ENCODE data around the gene CPLX1.
"Not testable (repeated sequence)": the region's sequence is repeated elsewhere in the genome, so short reads cannot be mapped to it uniquely, and the experiment has no call there.

CPLX1 gene

DNA sequence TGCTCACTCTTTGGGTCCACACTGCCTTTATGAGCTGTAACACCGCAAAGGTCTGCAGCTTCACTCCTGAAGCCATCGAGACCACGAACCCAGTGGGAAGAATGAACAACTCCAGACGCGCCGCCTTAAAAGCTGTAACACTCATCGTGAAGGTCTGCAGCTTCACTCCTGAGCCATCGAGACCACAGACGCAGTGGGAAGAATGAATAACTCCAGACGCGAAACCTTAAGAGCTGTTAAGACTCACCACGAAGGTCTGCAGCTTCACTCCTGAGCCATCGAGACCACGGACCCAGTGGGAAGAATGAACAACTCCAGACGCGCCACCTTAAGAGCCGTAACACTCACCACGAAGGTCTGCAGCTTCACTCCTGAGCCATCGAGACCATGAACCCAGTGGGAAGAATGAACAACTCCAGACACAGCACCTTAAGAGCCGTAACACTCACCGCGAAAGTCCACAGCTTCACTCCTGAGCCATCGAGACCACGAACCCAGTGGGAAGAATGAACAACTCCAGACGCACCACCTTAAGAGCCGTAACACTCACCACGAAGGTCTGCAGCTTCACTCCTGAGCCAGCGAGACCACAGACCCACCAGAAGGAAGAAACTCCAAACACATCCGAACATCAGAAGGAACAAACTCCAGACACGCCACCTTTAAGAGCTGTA, 51.4 kb downstream of the CPLX1 start:
- DNase-seq, result not testable (repeated sequence)

DNA sequence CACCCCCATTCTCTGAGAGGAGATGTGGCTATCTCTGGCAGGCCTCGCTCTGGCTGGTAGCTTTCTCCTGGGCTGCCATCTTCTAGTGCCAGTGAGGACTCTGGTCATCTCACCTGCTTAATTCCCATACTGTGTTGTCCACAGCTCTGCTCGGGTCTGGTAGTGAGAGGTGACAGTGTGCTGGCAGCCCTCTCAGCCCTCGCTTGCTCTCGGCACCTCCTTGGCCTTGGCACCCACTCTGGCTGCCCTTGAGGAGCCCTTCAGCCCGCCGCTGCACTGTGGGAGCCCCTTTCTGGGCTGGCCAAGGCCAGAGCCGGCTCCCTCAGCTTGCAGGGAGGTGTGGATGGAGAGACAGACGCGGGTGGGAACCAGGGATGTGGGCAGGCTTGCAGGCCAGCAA, 52.7 kb downstream of the CPLX1 start:
- DNase-seq, result no peak

DNA sequence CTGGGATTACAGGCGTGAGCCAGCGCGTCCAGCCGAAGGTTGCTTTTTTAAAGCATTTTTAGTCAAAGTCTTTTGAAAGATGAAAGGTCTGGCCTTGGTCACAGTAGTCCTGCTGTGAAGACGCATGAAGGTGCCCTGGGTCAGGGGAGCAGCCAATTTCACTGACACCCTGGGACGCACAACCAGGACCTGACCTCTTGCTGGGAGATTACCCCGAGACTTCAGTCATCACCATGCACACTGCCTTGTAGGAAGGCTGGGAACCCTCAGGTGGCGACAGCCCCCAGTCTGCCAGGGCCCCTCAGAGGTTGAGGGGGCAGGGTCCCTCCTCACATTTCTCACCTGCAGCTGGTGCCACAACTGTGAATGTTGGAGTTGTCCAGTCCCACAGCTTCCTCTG, 53.2 kb downstream of the CPLX1 start:
- no peak for DNase-seq

DNA sequence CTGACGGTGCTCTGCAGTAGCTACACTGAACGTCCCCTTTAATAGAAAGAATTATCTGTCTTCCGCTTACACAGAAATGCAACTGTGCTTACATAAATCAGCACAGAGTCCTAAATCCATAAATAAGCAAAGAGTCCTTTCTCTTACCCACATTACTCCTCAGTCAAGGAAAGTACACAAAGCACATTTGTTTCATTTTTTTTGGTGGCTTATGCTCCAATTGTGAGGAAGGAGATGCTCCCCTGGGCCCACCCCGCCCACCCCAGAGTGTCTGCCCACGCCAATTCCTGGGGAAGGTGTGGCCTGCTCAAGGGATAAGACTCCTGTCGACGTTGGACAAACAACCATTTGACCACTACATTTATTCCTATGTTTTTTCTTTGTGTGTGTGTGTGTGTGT, 53.8 kb downstream of the CPLX1 start:
- DNase-seq, result no peak

DNA sequence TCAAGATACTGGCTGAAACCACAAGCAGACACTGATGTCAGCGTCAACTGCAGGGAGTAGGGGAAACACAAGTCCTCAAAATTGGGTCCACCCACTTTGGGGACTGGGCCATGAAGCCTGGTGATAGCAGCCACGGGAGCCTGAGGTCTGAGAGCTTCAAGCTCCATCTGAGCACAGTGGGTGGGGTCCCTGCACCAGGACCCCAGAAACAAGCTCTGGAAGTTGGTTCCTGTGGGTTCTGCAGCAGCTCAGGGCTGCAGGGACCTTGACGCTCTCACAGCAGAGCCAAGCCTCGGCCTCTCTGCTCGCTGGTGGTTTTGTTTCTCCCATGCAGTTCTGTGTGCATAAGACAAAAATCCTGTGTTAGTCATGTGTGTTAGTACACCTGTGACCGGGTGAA, 54.5 kb downstream of the CPLX1 start:
- DNase-seq, result no peak

DNA sequence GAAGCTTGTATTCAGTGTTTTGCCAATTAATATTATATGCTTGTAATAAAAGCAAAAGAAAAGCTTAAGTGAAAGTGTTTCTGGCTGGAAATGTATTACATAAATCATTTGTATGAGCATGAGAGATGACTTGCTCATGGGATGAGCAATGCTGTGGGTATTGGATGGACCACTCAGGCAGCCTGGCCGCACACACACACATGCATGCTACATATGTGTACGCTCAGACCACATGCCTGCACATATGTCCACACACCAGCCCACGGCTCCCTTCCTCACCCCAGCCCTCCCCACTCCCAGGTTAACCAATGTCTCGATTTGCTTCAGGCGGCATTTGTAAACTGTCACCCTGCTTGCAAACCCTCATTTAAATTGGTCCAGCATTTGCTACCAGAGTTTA, 55.9 kb downstream of the CPLX1 start:
- no peak for DNase-seq

DNA sequence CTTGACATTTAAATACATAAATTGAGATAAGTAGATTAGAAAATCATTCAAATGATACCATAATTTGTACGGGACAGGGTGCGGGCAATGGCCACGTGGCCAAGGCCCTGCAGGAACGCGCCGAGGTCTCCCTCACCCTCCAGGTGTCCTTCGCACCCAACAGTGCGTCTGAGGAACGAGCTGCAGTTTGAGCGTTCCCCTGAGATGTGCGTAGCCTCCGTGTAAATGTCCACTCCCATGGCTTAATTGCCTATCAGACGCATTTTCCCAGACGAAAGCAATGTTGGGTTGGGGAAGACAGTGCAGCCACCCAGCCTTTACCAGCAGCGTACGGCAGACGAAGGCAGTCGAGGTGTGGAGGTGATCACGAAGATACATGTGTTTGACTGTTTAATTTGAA, 56.4 kb downstream of the CPLX1 start:
- DNase-seq, result no peak

DNA sequence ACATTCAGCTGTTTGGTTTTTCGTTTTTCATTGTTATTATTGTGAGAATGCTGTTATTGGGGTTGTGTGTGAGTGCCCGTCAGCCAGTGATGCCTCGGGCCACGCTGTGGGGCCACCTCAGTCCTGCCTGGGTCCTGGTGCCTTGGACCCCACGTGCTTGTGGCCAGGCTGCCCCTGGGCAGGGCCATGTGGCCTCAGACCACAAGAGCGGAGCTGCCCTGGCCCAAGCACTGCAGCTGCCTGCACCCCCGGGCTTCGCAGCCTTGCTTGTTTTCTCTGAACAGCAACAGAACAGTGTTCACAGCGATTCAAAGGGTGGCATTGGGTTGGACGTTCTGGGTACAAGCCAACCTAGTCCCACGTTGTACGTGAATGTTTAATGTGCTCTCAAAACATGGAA, 56.9 kb downstream of the CPLX1 start:
- no peak for DNase-seq

DNA sequence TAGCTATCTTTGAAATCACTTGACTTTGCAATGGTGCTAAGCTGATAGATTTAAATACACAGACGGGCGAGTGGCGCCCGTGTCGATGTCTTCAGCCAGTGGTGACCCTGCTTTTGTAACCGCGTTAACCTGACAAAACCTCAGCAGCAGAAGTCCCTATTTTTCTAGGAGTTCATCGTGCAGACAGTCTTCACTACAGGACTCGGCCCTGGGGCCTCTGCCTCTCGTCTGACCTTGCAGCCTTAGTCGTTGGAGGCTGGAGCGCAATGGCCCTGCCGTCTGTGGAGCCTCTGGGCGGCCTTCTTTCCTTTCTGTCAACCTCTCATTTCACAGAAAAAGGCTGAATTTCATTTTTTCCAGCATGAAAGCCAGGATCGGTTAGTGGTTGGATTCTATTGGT, 57.9 kb downstream of the CPLX1 start:
- DNase-seq, result no peak

DNA sequence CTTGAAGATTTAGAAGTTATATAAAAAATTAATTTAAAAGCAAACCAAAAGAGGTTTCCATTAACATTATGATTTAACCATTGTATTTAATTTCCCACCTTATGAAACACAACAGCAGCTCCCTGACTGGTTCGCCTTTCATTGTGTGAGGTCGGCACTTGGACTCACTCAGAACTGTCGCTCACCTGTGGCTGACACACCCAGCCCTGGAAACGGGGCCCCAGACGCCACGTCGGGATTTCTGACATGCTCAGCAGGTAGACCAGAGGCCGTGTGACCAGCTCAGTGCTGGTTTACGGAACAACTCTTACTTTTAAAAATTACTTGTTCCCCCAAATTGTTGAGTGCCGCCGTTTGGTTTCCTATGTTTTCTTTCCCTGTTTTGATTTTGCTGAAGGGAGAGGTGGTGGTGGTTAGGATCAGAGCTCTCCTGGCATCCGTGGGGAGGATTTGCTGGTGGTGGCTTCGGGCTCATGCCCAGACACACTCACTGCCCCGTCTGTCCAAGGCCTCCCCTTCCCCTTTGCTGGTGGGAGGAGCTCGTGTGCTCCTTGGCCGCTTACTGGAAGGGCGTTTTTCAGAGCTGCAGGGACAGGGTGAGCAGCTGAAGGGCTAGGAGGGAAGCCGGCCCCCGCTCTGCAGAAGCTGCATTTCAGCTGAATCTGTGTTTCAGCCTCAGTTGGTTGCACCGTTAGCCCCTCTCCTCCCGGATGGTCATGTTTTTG, 59.2 kb downstream of the CPLX1 start:
- no peak for DNase-seq

DNA sequence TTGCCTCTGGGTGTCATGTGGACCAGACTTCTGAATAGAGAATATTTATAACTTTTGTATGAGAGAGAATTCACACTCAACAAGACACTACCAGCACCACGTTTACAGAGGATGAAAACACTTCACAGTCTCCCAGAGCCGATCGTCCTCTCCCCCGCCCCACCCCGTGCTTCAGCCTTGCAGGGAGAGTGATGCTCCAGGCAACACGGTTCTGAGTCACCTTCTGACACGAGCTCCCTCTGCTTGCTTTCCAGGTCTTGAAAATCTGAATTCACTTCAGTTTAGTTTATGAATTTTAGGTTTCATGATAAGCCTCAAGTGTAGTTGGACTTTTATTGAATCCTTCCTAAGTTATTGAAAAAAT, 59.8 kb downstream of the CPLX1 start:
- DNase-seq, result no peak

DNA sequence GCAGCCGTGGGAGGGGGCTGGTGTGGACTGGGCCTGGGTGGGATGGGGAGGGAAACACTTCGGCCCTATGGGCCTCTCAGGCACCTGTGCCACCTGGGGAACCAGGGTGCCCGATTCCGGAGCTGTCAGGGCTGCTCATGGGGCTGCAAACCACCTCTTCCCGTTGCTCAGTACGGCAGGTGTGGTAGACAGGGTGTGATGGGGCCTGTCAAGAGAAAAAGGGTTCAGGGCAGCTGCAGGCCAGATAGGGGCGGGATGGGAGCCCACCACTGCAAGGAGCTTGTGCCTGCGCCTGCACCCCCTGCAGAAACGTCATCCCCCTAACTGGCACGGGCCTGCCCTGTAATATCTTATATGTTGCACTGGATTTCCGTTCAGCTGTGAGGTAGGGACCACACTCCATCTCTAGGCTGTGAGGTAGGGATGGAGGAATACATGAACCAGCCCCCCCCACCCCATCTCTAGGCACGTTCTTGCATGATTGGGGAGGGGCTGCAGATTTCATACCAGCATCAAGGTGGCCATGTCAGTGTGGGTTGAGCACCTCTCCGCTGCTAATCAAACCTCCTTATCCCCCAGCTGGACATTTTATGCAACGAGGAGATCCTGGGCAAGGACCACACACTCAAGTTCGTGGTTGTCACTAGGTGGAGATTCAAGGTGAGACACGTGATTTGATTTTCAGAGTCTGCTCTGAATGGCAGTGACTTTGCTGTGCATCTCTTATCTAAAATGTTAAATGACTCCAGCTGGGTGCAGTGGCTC, 61.3 kb downstream of the CPLX1 start:
- DNase-seq, result no peak

DNA sequence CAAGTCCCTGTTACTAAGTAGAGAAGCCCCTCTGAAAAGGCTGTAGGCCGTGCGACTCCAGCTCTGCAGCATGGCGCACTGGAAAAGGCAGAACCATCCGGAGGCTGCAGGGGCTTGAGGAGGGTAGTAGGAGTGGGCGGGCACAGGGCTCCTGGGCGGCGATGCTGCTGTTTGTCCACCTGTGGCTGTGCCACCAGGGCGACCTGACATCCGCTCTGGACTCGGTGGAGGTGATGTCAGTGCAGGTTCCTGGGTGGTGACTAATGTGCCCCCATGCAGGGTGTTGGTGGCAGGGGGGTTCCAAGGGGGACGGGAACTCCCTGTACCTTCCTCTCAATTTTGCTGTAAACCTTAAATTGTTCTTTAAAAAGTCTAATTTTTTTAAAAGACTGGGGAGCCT, 62.0 kb downstream of the CPLX1 start:
- no peak for DNase-seq

DNA sequence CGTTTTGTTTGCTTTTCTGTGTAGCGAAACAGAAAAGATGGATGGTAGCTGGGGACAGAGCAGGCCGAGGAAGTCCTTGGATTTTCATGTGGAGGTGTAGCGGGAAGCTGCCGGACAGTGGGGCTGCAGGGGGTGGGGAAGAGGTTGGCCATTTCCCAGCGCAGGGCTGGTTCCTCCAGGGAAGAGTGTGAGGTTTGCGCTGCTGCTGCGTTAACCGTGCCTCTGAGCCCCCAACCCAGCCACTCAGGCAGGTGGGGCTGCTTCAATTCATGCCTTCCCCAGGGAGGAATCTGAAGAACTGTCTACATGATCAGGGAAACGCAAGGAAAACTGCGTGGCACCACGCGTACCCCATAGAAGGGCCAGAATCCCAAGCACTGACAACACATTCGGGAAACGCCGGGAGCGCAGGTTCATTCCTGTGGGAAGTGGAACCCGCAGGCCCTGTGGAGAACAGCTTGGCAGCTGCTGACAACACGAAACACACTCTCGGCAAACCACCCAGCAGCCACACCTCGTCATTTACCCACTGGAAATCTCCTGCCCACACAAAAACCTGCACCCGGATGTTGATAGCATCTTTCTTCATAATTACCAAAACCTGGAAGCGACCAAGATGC, 62.6 kb downstream of the CPLX1 start:
- DNase-seq, result no peak

DNA sequence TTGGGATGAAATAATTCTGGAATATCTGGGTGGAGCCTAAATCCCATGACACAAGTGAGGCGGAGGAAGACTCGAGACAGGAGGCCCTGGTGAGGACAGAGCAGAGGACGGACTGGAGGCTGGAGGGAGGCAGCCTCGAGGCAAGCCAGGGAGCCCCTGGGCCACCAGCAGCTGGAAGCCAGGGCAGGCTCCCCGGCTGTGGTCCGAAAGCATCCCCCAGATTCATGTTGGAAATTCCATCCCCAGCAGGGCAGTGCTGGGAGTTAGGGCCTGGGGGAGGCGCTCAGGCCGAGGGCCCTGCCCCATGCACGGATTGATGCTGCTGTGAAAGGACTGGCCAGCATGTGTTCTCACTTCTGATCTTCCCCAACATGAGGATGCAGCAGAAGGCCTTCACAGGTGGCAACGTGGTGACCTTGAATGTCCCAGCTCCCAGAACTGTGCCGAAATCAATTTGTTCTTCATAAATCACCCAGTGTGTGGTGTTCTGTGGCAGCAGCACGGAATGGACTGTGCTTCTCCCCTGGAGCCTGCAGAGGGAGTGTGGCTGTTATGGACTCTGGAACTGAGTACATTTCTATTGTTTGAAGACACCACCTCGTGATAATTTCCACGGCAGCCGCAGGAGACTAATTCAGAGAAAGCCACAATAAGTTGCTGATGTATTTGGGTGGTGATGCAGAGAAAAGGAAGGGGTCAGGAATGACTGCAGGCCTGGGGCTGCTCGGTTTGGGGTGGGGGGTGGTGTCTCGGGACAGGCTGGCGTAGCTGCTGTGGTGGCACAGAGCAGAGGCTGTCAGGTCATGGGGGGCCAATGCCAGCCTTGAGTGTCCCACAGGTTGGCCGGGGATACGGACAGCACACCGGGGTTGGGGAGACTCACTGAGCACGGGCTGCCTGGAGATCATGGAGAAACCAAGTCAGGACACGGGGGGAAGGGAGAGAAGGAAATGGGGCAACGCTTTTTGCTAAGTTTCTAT, 63.4 kb downstream of the CPLX1 start:
- no peak for DNase-seq

DNA sequence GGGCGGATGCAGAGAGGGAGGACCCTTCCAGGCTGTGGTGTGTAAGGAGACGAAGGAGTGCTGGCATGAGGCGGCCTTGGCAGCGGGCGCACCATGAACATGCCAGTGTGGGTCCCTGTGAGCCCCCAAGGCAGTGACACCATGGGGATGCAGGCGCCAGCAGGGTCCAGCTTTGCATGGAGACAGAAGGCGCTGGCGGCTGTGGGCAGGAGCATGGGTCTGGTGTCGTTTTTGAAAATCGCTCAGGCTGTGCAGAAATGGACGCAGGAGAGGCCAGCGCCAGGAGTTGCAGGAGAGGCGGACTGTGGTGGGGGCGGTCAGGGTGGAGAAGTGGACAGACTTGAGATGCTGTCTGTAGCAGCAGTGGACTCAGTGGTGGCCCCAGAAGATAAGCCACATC, 64.2 kb downstream of the CPLX1 start:
- DNase-seq, result no peak

DNA sequence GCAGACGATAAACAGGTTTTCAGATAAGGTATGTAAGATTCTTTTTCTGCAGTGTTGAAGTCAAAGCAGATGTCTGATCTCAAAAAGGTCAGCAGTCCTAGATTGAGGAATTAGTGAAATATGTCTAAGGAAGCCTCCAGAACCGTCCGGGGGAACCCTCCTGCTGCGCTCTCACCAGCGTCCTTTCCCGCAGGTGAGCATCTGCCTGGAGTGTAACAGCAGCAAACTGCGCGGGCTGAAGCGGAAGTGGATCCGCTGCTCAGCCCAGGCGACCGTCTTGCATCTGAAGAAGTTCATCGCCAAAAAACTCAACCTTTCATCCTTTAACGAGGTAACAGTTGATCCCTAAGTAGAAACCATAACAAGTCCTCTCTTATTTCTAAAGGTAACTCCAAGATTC, 64.8 kb downstream of the CPLX1 start:
- no peak for DNase-seq

DNA sequence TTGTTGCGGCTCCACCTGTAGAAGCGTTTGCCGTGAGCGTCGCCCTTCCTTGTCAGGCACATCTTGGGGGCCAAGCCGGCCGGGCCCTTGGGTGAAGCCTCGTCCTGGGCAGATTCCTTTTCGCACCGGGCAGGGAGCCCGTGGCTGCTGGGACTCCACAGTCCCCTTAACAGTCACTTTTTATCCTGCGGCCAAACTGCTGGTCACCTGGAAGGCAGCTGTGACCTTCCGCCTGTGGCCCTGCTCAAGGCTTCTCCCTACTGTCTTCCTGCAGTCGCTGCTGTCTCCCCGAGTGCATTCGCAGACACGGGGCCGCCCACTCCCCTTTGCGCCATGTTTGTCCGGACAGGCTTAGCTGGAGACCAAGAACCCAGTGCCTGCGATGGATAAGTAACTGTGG, 65.3 kb downstream of the CPLX1 start:
- no peak for DNase-seq

DNA sequence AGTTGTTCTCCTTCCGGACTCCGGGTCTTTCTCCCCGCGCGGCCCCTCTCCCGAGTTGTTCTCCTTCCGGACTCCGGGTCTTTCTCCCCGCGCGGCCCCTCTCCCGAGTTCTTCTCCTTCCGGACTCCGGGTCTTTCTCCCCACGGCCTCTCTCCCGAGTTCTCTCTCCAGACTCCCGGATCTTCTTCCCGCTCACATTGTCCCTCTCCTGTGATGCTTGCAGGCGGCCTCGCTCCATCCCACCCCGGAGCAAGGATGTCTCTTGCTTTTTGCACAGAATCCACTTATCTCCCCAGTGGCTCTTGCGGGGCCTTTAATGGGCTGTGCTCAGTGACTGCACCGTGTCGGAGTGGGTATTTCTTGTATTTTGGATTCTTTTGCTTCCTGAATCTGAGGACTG, 66.1 kb downstream of the CPLX1 start:
- DNase-seq, result not testable (repeated sequence)

DNA sequence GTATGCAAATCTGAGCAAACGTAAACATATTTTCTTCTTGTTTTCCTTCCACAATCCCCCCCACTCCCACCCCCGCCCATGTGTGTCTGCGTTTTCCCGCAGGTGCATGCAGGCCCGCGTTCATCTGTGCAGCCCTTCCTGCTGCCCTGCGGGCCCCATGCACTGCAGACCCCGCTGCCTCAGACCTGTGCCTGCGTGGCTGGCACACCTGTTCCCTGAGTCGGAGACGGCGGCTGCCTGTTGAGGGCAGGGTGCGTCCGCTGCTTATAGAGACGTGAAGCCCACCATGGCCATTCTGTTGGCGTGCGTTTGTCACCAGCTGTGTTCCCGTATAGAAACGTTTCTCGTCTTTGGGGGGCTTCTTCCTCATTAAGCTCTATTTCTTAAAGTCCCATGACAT, 68.8 kb downstream of the CPLX1 start:
- no peak for DNase-seq

DNA sequence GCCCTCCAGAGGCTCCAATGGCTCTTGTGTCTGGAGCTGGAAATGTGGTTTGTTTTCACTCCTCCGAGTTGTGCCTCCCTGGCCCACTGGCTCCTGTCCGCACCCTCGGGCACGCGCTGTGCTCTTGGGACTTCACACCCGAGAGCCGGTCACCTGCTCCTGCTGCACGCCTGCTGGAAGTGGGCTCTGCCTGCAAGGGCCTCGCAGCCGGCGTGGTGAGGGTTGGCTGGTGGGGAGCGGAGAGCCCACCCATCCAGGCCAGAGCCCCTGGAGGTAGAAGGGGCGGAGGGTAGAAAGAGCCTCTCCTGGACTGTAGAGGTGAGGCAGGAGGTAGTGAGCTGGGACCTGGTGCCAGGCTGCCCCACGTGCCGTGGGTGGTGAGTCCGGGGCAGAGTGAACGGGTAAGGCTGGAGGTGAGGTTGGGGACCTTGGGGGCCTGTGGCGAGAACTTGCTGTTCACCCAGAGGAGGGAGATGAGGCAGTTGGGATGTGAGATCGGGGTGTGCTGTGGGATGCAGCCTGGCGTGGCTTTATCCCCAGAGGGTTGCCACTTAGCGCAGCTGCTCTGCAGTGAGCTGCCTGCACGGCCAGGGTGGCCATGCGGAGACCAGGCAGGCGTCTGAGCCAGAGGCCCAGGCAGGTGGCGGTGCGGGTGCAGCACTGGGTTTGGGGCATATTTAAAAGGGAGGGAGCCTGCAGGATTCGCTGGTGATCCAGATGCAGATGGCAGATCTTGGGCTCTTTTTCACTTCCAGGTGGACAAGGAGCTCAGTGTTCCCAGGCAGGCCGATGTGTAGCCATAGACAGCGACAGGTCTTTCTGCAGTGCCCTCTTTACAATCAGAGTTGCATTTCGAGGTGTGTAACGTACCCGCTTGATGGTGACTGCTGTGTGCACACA, 71.5 kb downstream of the CPLX1 start:
- DNase-seq, result no peak

All from NCI-H2029 treated with DMSO at 0.1 percent for 48 hours (cell line).